ENCODE data around the gene ME1. TPM values are rescaled to one million over a fixed set of nuclear protein-coding genes. Genes with fewer than 3 reads are reported as not detected.
"Not testable (repeated sequence)": the region's sequence is repeated elsewhere in the genome, so short reads cannot be mapped to it uniquely, and the experiment has no call there.

ME1 gene
- polyA plus RNA-seq, 2 of the 4 experiments (the other 2 are of a cell fraction) = 59.1 to 60.6 TPM

DNA sequence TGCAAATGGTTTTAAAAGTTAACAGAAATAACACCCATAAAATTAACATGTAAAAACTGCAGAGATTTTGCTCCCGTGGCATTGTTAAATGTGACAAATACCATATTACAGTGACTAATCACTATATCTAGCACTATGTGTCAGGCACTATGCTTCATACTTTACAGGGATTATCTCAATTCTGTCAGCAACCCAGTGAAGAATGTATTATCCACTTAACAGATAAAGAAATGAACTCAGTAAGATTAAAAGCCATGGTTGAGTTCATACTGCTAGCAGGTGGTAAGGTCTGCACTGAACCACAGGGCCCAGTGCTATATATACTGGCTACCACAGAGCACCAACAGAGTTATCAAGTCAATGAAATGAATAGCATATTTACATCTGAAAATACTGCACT, 172.3 kb downstream of the ME1 start (continued):
- TF ChIP-seq PBX3 (IDR thresholded peaks at IDR 0.05) = no peak
- no peak for TF ChIP-seq BHLHE40 (IDR thresholded peaks at IDR 0.05; ENCODE audit: low read depth, low read length)
- no peak for TF ChIP-seq RARB (CRISPR knock-in tag; IDR thresholded peaks at IDR 0.05)

- ChIA-PET POLR2A (no interaction called here), CTCF (no interaction called here)
- Histone ChIP-seq H3K4me2 (no peak overlapping the region), H3K4me3 (no peak overlapping the region), H3K4me1 (peaks cover 8% of the 10 kb centered on the region; the same call in 1 of the 3 replicates), H3K9me3 (no peaks in the 10 kb centered on the region), H3K27ac (no peak overlapping the region)
- TF ChIP-seq REST (IDR thresholded peaks at IDR 0.05) (no peak), MAZ (IDR thresholded peaks at IDR 0.05; ENCODE audit: borderline replicate concordance, low read depth, low read length) (no peak), NR3C1 (IDR thresholded peaks at IDR 0.05) (no peak), HOXA7 (CRISPR knock-in tag; IDR thresholded peaks at IDR 0.05) (no peak), SMC3 (IDR thresholded peaks at IDR 0.05) (no peak)
- TF ChIP-seq, protein P1, sequence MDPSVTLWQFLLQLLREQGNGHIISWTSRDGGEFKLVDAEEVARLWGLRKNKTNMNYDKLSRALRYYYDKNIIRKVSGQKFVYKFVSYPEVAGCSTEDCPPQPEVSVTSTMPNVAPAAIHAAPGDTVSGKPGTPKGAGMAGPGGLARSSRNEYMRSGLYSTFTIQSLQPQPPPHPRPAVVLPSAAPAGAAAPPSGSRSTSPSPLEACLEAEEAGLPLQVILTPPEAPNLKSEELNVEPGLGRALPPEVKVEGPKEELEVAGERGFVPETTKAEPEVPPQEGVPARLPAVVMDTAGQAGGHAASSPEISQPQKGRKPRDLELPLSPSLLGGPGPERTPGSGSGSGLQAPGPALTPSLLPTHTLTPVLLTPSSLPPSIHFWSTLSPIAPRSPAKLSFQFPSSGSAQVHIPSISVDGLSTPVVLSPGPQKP (IDR thresholded peaks at IDR 0.05; ENCODE audit: low read depth, low read length) = no peak
- ATAC-seq = no peak
- WGBS (ENCODE audit: missing lambda C conversion rate) = 90% methylated on average over 3 of the region's 3 CpGs
- FAIRE-seq = no peak
- DNase-seq (ENCODE audit: low read depth in 1 of 2, low spot score in 1 of 2) = no peak
Measured at GRCh38 chr6:83257791-83258190, 173.1 kb downstream of the ME1 start.

GRCh38 chr6:83256719-83257118, 174.1 kb downstream of the ME1 start:
- CTCF ChIA-PET; H3K27ac ChIP-seq; H3K9me3 ChIP-seq; ATAC-seq; H3K4me2 ChIP-seq; FAIRE-seq; H3K4me3 ChIP-seq; POLR2A ChIA-PET; DNase-seq (ENCODE audit: low read depth in 1 of 2, low spot score in 1 of 2): not testable (repeated sequence)
- 94% methylated on average over 3 of the region's 3 CpGs for WGBS (ENCODE audit: missing lambda C conversion rate)
- H3K4me1 ChIP-seq = peaks cover 10% of the 10 kb centered on the region; the same call in 1 of the 3 replicates

DNA sequence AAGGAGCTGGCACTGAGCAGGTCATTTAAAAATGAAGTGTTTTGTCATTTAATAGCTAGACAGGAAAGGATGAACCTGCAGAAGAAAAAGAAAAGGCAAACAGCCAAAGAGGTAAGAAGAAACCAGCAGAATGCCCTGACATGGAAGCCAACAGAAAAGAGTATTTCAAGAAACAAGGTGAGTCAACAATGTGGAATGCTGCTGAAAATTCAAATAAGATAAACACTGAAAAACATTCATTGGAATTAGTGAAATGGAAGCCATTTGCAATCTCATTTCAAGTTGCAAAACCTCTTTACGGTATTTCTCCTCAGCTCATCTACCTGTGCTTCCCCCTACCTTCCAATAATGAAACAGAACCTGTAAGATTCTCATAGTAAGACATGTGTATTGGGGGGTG, 178.1 kb downstream of the ME1 start:
- TF ChIP-seq RAD21 (conservative IDR thresholded peaks at IDR 0.05 in 1 of 2, IDR thresholded peaks at IDR 0.05 in 1 of 2) (no peak), CEBPB (IDR thresholded peaks at IDR 0.05) (no peak), CBX2 (IDR thresholded peaks at IDR 0.05; ENCODE audit: borderline replicate concordance, low read depth) (no peak), GATA3 (IDR thresholded peaks at IDR 0.05; ENCODE audit: borderline replicate concordance) (no peak), JUNB (IDR thresholded peaks at IDR 0.05) (no peak), ATOH8 (CRISPR knock-in tag; IDR thresholded peaks at IDR 0.05; ENCODE audit: low read depth) (no peak), ESRRA (IDR thresholded peaks at IDR 0.05; ENCODE audit: borderline replicate concordance, low read length) (no peak), FOSB (CRISPR knock-in tag; IDR thresholded peaks at IDR 0.05) (no peak), HOXB5 (CRISPR knock-in tag; IDR thresholded peaks at IDR 0.05) (no peak), CHD4 (IDR thresholded peaks at IDR 0.05; ENCODE audit: borderline replicate concordance) (no peak), MAFK (IDR thresholded peaks at IDR 0.05; ENCODE audit: partially characterized antibody) (no peak)
- TF ChIP-seq, protein P2, sequence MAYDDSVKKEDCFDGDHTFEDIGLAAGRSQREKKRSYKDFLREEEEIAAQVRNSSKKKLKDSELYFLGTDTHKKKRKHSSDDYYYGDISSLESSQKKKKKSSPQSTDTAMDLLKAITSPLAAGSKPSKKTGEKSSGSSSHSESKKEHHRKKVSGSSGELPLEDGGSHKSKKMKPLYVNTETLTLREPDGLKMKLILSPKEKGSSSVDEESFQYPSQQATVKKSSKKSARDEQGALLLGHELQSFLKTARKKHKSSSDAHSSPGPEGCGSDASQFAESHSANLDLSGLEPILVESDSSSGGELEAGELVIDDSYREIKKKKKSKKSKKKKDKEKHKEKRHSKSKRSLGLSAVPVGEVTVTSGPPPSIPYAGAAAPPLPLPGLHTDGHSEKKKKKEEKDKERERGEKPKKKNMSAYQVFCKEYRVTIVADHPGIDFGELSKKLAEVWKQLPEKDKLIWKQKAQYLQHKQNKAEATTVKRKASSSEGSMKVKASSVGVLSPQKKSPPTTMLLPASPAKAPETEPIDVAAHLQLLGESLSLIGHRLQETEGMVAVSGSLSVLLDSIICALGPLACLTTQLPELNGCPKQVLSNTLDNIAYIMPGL (CRISPR knock-in tag; IDR thresholded peaks at IDR 0.05; ENCODE audit: borderline replicate concordance) = no peak
- TF ChIP-seq, protein P3, sequence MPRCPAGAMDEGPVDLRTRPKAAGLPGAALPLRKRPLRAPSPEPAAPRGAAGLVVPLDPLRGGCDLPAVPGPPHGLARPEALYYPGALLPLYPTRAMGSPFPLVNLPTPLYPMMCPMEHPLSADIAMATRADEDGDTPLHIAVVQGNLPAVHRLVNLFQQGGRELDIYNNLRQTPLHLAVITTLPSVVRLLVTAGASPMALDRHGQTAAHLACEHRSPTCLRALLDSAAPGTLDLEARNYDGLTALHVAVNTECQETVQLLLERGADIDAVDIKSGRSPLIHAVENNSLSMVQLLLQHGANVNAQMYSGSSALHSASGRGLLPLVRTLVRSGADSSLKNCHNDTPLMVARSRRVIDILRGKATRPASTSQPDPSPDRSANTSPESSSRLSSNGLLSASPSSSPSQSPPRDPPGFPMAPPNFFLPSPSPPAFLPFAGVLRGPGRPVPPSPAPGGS (IDR thresholded peaks at IDR 0.05) = no peak
- DNase-seq (ENCODE audit: low read depth in 1 of 2, low spot score in 1 of 2) (no peak), FAIRE-seq (no peak), ATAC-seq (no peak)
- ChIA-PET POLR2A (no interaction called here), CTCF (no interaction called here)
- WGBS (ENCODE audit: missing lambda C conversion rate) = 93% methylated on average over 1 of the region's 1 CpG
- H3K4me1 ChIP-seq = peaks cover 10% of the 10 kb centered on the region; the same call in 1 of the 3 replicates
- no peaks in the 10 kb centered on the region for H3K9me3 ChIP-seq
- H3K27ac ChIP-seq = no peak overlapping the region
- H3K4me3 ChIP-seq = no peak overlapping the region
- no peak overlapping the region for H3K4me2 ChIP-seq
